HepG2 (cell line): Measurements from ENCODE around the gene VPS13C. TPM values are rescaled to one million over a fixed set of nuclear protein-coding genes. Genes with fewer than 3 reads are reported as not detected.
A peak's percentile ranks its signal among the peaks of the same experiment; 100 is the strongest.

Experiments used
- KMT2A ChIP-seq: sonication (generic); formaldehyde crosslinking; IDR thresholded peaks from 2 replicates; pipeline ENCODE4 v1.4.0; 2020; ENCODE audit warnings: missing genetic modification reagents
- MEIS2 ChIP-seq: sonication (generic); formaldehyde crosslinking; IDR thresholded peaks from 2 replicates; pipeline ENCODE4 v1.9.0; 2021; ENCODE audit warnings: mild to moderate bottlenecking, missing genetic modification reagents
- PCBP1 ChIP-seq: fragments of 200-400 bp; formaldehyde crosslinking; IDR thresholded peaks from 2 replicates; pipeline ENCODE4 v1.6.1; 2017; ENCODE audit warnings: mild to moderate bottlenecking, low read depth, low read length, borderline replicate concordance
- POLR2G ChIP-seq: fragments of 200-400 bp; formaldehyde crosslinking; IDR thresholded peaks from 2 replicates; pipeline ENCODE4 v1.6.1; 2018; ENCODE audit warnings: mild to moderate bottlenecking, low read depth, low read length, moderate library complexity
- RFXANK ChIP-seq: IDR thresholded peaks from 2 replicates; pipeline ENCODE4 v1.6.1; 2016
- SALL1 ChIP-seq: sonication (generic); formaldehyde crosslinking; IDR thresholded peaks from 2 replicates; pipeline ENCODE4 v1.8.0; 2022; ENCODE audit warnings: mild to moderate bottlenecking, missing genetic modification reagents
- ZFAT ChIP-seq: sonication (generic); formaldehyde crosslinking; conservative IDR thresholded peaks from 2 replicates; pipeline ENCODE4 v1.8.1; 2023; ENCODE audit warnings: missing genetic modification reagents, inconsistent platforms
- ZKSCAN5 ChIP-seq: sonication (generic); formaldehyde crosslinking; IDR thresholded peaks from 2 replicates; pipeline ENCODE4 v1.5.1; 2020; ENCODE audit warnings: mild to moderate bottlenecking, missing genetic modification reagents
- ZNF160 ChIP-seq: sonication (generic); formaldehyde crosslinking; IDR thresholded peaks from 2 replicates; pipeline ENCODE4 v1.8.0; 2022; ENCODE audit warnings: mild to moderate bottlenecking, inconsistent platforms, missing genetic modification reagents
- ZNF446 ChIP-seq: sonication (generic); formaldehyde crosslinking; IDR thresholded peaks from 2 replicates; pipeline ENCODE4 v1.5.0; 2020; ENCODE audit warnings: mild to moderate bottlenecking, missing genetic modification reagents
- ZNF713 ChIP-seq: sonication (generic); formaldehyde crosslinking; IDR thresholded peaks from 2 replicates; pipeline ENCODE4 v1.4.0; 2020; ENCODE audit warnings: mild to moderate bottlenecking, missing genetic modification reagents
- polyA plus RNA-seq, 8 experiments: library from polyadenylated mRNA; depleted of rRNA in 3 of 8; stranded (reverse) in 7 of 8; unstranded in 1 of 8; fragments of >200 nt; fragmentation: Illumina TruSeq in 4 of 8; extraction: Trizol in 4 of 8; gene quantifications; 2 replicates each; pipeline versions ENCODE4 v1.2.1 to v1.2.3, GENCODE V29; 2011 to 2016; ENCODE audit warnings: low read depth in 4 of 8, missing spikeins in 1 of 8, mixed read lengths in 1 of 8; ENCODE audit not compliant: insufficient read depth in 1 of 8
- total RNA-seq, 5 experiments: library from RNA; depleted of rRNA; stranded (reverse); fragments of >200 nt; fragmentation: Illumina TruSeq; extraction: Trizol; gene quantifications; 2 replicates each; pipeline ENCODE4 v1.2.3, GENCODE V29; 2016; ENCODE audit warnings: low read depth in 1 of 5
- TF ChIP-seq, protein P1 (sequence below): sonication (generic); formaldehyde crosslinking; IDR thresholded peaks from 2 replicates; pipeline ENCODE4 v1.4.0; 2020; ENCODE audit warnings: missing genetic modification reagents
- TF ChIP-seq, protein P2 (sequence below): sonication (generic); formaldehyde crosslinking; IDR thresholded peaks from 2 replicates; pipeline ENCODE4 v1.8.0; 2022; ENCODE audit warnings: missing genetic modification reagents, mild to moderate bottlenecking, borderline replicate concordance
- TF ChIP-seq, protein P3 (sequence below): sonication (generic); formaldehyde crosslinking; IDR thresholded peaks from 2 replicates; pipeline ENCODE4 v1.5.1; 2020; ENCODE audit warnings: mild to moderate bottlenecking, missing genetic modification reagents, borderline replicate concordance
- TF ChIP-seq, protein P4 (sequence below): sonication (generic); formaldehyde crosslinking; IDR thresholded peaks from 2 replicates; pipeline ENCODE4 v1.8.0; 2022; ENCODE audit warnings: missing genetic modification reagents, mild to moderate bottlenecking, inconsistent platforms, borderline replicate concordance

VPS13C gene
- total and polyA plus RNA-seq, 2 of the 13 experiments (the other 11 are each of a cell fraction or from before 2014, with no cell fraction given), result 10.9 to 26.8 TPM

DNA sequence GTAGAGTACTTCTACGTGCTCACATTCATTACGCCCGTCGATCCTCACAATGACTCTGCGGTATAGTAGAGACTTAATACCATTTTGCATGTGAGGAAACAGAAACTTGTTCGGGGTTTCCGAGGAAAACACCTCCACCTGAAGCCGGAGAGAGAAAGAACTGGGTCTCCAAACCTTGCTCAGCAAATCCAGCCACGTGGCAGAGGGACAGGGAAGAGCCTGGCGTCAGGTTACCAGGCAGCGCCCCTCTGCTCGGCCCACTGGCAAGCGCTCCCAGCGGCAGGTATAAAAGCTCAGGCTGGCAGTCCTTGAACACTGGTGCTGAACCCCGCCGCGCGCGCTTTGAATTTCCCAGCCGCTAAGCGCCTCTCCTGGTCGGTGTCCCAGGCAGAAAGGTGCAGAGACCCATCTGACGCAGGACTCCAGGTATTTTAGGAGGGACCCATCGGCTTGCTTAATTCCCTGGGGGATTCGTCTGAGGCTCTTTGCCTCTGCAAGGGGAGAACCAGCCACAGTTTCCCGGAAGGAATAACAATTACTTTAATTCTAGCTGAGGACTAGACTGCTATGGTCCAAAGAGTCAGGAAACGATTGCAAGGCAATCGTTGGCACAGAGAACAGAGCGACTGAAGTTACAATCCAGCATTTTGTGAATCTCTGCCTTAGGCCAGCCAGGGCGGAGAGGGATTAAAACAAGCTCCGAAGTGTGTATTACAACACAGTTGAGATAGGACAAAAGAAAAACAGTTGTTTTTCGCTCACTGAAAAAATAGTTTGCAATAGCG, 6.6 kb upstream of the VPS13C start, which contains the start of gene C2CD4A (continued):
- TF ChIP-seq, protein P1, sequence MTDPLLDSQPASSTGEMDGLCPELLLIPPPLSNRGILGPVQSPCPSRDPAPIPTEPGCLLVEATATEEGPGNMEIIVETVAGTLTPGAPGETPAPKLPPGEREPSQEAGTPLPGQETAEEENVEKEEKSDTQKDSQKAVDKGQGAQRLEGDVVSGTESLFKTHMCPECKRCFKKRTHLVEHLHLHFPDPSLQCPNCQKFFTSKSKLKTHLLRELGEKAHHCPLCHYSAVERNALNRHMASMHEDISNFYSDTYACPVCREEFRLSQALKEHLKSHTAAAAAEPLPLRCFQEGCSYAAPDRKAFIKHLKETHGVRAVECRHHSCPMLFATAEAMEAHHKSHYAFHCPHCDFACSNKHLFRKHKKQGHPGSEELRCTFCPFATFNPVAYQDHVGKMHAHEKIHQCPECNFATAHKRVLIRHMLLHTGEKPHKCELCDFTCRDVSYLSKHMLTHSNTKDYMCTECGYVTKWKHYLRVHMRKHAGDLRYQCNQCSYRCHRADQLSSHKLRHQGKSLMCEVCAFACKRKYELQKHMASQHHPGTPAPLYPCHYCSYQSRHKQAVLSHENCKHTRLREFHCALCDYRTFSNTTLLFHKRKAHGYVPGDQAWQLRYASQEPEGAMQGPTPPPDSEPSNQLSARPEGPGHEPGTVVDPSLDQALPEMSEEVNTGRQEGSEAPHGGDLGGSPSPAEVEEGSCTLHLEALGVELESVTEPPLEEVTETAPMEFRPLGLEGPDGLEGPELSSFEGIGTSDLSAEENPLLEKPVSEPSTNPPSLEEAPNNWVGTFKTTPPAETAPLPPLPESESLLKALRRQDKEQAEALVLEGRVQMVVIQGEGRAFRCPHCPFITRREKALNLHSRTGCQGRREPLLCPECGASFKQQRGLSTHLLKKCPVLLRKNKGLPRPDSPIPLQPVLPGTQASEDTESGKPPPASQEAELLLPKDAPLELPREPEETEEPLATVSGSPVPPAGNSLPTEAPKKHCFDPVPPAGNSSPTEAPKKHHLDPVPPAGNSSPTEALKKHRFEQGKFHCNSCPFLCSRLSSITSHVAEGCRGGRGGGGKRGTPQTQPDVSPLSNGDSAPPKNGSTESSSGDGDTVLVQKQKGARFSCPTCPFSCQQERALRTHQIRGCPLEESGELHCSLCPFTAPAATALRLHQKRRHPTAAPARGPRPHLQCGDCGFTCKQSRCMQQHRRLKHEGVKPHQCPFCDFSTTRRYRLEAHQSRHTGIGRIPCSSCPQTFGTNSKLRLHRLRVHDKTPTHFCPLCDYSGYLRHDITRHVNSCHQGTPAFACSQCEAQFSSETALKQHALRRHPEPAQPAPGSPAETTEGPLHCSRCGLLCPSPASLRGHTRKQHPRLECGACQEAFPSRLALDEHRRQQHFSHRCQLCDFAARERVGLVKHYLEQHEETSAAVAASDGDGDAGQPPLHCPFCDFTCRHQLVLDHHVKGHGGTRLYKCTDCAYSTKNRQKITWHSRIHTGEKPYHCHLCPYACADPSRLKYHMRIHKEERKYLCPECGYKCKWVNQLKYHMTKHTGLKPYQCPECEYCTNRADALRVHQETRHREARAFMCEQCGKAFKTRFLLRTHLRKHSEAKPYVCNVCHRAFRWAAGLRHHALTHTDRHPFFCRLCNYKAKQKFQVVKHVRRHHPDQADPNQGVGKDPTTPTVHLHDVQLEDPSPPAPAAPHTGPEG (CRISPR knock-in tag), result no peak
- TF ChIP-seq ZKSCAN5 (CRISPR knock-in tag) (no peak), ZNF446 (CRISPR knock-in tag) (no peak), POLR2G (peak; percentile 43; the same call in 1 of the 2 replicates), MEIS2 (CRISPR knock-in tag) (0 out of 2 replicates have a peak, but pooled peaks have one; percentile 23), ZNF713 (no peak), ZNF160 (no peak), KMT2A (CRISPR knock-in tag) (peak; percentile 58; the same call in 1 of the 2 replicates), SALL1 (CRISPR knock-in tag) (peak; percentile 86), RFXANK (0 out of 2 replicates have a peak, but pooled peaks have one; percentile 48), ZFAT (CRISPR knock-in tag) (no peak), PCBP1 (no peak)
- TF ChIP-seq, protein P2, sequence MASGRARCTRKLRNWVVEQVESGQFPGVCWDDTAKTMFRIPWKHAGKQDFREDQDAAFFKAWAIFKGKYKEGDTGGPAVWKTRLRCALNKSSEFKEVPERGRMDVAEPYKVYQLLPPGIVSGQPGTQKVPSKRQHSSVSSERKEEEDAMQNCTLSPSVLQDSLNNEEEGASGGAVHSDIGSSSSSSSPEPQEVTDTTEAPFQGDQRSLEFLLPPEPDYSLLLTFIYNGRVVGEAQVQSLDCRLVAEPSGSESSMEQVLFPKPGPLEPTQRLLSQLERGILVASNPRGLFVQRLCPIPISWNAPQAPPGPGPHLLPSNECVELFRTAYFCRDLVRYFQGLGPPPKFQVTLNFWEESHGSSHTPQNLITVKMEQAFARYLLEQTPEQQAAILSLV (CRISPR knock-in tag), result no peak
- TF ChIP-seq, protein P3, sequence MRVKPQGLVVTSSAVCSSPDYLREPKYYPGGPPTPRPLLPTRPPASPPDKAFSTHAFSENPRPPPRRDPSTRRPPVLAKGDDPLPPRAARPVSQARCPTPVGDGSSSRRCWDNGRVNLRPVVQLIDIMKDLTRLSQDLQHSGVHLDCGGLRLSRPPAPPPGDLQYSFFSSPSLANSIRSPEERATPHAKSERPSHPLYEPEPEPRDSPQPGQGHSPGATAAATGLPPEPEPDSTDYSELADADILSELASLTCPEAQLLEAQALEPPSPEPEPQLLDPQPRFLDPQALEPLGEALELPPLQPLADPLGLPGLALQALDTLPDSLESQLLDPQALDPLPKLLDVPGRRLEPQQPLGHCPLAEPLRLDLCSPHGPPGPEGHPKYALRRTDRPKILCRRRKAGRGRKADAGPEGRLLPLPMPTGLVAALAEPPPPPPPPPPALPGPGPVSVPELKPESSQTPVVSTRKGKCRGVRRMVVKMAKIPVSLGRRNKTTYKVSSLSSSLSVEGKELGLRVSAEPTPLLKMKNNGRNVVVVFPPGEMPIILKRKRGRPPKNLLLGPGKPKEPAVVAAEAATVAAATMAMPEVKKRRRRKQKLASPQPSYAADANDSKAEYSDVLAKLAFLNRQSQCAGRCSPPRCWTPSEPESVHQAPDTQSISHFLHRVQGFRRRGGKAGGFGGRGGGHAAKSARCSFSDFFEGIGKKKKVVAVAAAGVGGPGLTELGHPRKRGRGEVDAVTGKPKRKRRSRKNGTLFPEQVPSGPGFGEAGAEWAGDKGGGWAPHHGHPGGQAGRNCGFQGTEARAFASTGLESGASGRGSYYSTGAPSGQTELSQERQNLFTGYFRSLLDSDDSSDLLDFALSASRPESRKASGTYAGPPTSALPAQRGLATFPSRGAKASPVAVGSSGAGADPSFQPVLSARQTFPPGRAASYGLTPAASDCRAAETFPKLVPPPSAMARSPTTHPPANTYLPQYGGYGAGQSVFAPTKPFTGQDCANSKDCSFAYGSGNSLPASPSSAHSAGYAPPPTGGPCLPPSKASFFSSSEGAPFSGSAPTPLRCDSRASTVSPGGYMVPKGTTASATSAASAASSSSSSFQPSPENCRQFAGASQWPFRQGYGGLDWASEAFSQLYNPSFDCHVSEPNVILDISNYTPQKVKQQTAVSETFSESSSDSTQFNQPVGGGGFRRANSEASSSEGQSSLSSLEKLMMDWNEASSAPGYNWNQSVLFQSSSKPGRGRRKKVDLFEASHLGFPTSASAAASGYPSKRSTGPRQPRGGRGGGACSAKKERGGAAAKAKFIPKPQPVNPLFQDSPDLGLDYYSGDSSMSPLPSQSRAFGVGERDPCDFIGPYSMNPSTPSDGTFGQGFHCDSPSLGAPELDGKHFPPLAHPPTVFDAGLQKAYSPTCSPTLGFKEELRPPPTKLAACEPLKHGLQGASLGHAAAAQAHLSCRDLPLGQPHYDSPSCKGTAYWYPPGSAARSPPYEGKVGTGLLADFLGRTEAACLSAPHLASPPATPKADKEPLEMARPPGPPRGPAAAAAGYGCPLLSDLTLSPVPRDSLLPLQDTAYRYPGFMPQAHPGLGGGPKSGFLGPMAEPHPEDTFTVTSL (CRISPR knock-in tag), result no peak
- TF ChIP-seq, protein P4, sequence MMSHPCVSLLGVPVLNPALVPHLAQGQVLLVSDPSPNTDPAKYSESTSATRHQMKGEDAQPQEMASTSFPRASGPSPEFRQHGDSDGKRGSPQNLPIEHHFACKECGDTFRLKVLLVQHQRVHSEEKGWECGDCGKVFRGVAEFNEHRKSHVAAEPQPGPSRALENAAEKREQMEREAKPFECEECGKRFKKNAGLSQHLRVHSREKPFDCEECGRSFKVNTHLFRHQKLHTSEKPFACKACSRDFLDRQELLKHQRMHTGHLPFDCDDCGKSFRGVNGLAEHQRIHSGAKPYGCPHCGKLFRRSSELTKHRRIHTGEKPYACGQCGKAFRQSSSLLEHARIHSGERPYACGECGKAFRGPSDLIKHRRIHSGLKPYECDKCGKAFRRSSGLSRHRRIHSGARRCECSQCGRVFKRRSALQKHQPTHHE, result no peak
